DMS 273 treated with DMSO at 0.1 percent for 48 hours (cell line): ENCODE measurements around the gene NXPH4.

Source experiments
- DNase-seq: peaks from one replicate; lab custom pipeline; 2025; lab: John Stamatoyannopoulos, UW

NXPH4 gene

GRCh38 chr12:57216014-57216911 is at the start of gene NXPH4:
Gene NXPH4 (plus strand): TSS chr12:57216794. CDS start chr12:57216970, 176 bp downstream.
- no peak for DNase-seq

GRCh38 chr12:57166971-57167371 is 49.6 kb upstream of the NXPH4 start:
- no peak for DNase-seq

GRCh38 chr12:57168058-57168457 is 48.5 kb upstream of the NXPH4 start:
- DNase-seq = no peak

- DNase-seq = no peak
Measured at GRCh38 chr12:57169046-57169795, 47.4 kb upstream of the NXPH4 start.

- no peak for DNase-seq
Measured at GRCh38 chr12:57169969-57170368, 46.6 kb upstream of the NXPH4 start.

GRCh38 chr12:57170408-57170807 is 46.2 kb upstream of the NXPH4 start:
- DNase-seq = no peak

- no peak for DNase-seq
Measured at GRCh38 chr12:57170927-57171326, 45.7 kb upstream of the NXPH4 start.

GRCh38 chr12:57171668-57172067 is 44.9 kb upstream of the NXPH4 start:
- no peak for DNase-seq

- DNase-seq = no peak
Measured at GRCh38 chr12:57173089-57173488, 43.5 kb upstream of the NXPH4 start.

GRCh38 chr12:57173683-57174082 is 42.9 kb upstream of the NXPH4 start:
- no peak for DNase-seq

- DNase-seq = no peak
Measured at GRCh38 chr12:57175428-57176138, 41.0 kb upstream of the NXPH4 start.

GRCh38 chr12:57176139-57176477 is 40.5 kb upstream of the NXPH4 start:
- DNase-seq = no peak

GRCh38 chr12:57176846-57177245 is 39.7 kb upstream of the NXPH4 start:
- DNase-seq = no peak

GRCh38 chr12:57177354-57177753 is 39.2 kb upstream of the NXPH4 start:
- no peak for DNase-seq

GRCh38 chr12:57178213-57178612 is 38.4 kb upstream of the NXPH4 start:
- no peak for DNase-seq

- DNase-seq = no peak
Measured at GRCh38 chr12:57179331-57180086, 37.1 kb upstream of the NXPH4 start.

GRCh38 chr12:57180321-57180989 is 36.1 kb upstream of the NXPH4 start:
- DNase-seq = no peak

GRCh38 chr12:57181072-57181471 is 35.5 kb upstream of the NXPH4 start:
- DNase-seq = no peak

- DNase-seq = no peak
Measured at GRCh38 chr12:57181561-57182155, 34.9 kb upstream of the NXPH4 start.

- no peak for DNase-seq
Measured at GRCh38 chr12:57182918-57183575, 33.5 kb upstream of the NXPH4 start.
